ENCODE results near the gene MED15.
"Not testable (repeated sequence)": the region's sequence is repeated elsewhere in the genome, so short reads cannot be mapped to it uniquely, and the experiment has no call there.

MED15 gene

DNA sequence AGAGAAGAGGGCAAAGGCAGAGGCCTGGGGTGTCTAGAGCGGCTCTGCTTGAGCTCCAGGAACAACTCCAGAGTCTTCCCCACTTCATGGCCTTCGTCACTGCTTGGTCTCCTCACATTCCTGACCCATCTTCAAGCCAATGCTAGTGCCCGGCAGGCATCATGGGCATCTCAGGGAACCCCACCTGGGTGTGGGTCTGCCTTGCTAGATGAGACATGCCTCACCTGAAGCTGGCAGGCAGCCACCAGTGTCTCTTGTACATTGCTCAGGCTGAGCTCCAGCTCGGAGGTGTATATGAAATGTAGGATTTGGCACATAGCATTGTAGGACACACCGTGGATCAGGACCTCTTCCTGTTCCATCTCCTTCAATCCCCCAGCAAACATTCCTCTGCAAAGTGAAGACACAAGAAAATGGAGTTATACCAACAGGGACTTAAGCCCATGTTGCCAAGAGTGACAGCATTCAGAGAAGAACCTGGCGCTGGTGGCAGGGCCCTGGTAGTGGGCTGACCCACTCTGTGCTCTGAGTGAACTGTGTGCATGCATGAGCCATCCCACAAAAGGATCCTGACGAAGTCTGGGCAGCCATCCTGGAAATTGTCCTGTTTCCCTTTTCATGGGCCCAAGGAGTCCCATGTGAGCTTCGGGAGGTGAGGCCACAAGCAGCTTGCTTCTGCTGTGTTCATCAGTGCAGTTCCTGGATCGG is 36.1 kb upstream of the MED15 start:
- Histone ChIP-seq H3K4me2 (ENCODE audit: low read depth, low read length, poor library complexity, severe bottlenecking) (no peak overlapping the region), H3K9ac (ENCODE audit: low read depth, low read length, poor library complexity, severe bottlenecking) (no peak overlapping the region), H3K4me3 (ENCODE audit: low read length, poor library complexity, severe bottlenecking) (no peak overlapping the region), H3K36me3 (ENCODE audit: insufficient read depth, low read length) (no peaks in the 10 kb centered on the region), H4K20me1 (ENCODE audit: insufficient read depth, low read length, poor library complexity, severe bottlenecking) (no peaks in the 10 kb centered on the region), H3K4me1 (ENCODE audit: insufficient read depth, low read length, poor library complexity, severe bottlenecking) (no peaks in the 10 kb centered on the region), H3F3A (ENCODE audit: low read depth) (no peaks in the 10 kb centered on the region), H3K9me2 (replicated peaks; ENCODE audit: low read depth, low read length) (no peaks in the 10 kb centered on the region), H3K9me3 (ENCODE audit: insufficient read depth, low read depth, low read length) (no peaks in the 10 kb centered on the region), H3K27me3 (ENCODE audit: insufficient read depth, low read length, poor library complexity, severe bottlenecking) (no peaks in the 10 kb centered on the region), H2AFZ (ENCODE audit: low read length) (no peak overlapping the region), H3K79me2 (ENCODE audit: insufficient read depth, low read length) (no peaks in the 10 kb centered on the region)
- TF ChIP-seq, protein P1, sequence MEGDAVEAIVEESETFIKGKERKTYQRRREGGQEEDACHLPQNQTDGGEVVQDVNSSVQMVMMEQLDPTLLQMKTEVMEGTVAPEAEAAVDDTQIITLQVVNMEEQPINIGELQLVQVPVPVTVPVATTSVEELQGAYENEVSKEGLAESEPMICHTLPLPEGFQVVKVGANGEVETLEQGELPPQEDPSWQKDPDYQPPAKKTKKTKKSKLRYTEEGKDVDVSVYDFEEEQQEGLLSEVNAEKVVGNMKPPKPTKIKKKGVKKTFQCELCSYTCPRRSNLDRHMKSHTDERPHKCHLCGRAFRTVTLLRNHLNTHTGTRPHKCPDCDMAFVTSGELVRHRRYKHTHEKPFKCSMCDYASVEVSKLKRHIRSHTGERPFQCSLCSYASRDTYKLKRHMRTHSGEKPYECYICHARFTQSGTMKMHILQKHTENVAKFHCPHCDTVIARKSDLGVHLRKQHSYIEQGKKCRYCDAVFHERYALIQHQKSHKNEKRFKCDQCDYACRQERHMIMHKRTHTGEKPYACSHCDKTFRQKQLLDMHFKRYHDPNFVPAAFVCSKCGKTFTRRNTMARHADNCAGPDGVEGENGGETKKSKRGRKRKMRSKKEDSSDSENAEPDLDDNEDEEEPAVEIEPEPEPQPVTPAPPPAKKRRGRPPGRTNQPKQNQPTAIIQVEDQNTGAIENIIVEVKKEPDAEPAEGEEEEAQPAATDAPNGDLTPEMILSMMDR (conservative IDR thresholded peaks at IDR 0.05; ENCODE audit: low read length), result no peak
- no peak for TF ChIP-seq EZH2phosphoT487 (IDR thresholded peaks at IDR 0.05; ENCODE audit: borderline replicate concordance)

DNA sequence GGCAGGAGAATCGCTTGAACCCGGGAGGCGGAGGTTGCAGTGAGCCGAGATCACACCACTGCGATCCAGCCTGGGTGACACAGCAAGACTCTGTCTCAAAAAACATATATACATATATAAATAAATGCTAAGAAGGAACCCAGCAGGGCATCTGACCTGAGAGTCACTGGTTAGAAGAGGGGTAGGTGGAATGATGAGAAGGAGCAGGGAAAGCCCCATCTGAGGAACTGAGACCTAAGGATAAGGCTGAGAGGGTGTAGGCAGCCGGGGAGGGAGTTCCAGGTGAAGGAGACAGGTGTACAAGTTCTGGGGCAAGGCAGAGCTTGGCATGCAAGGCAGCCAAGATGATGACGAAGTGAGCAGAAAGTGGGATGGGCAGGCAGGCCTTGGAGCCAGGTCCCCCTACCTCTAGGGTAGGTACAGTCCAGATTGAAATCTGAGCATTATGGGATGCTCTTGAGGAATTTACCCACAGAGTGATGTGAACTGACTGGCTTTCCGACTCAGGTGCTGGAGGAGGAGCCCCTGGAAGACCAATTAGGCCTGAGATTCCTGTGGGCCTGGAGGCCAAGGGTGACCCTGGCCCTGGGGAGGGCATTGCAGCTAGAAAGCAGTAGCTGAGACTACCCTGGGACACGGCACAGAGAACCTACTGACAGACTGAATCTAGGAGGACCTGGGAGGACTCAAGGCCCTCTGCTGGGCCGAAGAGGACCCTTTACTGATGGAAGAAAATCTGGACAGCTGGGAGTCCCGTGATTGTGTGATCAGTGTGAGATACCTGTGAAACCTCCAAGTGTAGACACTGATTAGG is 34.6 kb upstream of the MED15 start:
- H4K20me1 ChIP-seq (ENCODE audit: insufficient read depth, low read length, poor library complexity, severe bottlenecking), result no peaks in the 10 kb centered on the region
- no peak overlapping the region for H3K4me3 ChIP-seq (ENCODE audit: low read length, poor library complexity, severe bottlenecking)
- no peaks in the 10 kb centered on the region for H3K9me2 ChIP-seq (replicated peaks; ENCODE audit: low read depth, low read length)
- TF ChIP-seq, protein P1 (conservative IDR thresholded peaks at IDR 0.05; ENCODE audit: low read length), result no peak
- no peak for TF ChIP-seq EZH2phosphoT487 (IDR thresholded peaks at IDR 0.05; ENCODE audit: borderline replicate concordance)
- H3K36me3 ChIP-seq (ENCODE audit: insufficient read depth, low read length), result no peaks in the 10 kb centered on the region
- H3F3A ChIP-seq (ENCODE audit: low read depth), result no peaks in the 10 kb centered on the region
- no peak overlapping the region for H3K9ac ChIP-seq (ENCODE audit: low read depth, low read length, poor library complexity, severe bottlenecking)
- H3K9me3 ChIP-seq (ENCODE audit: insufficient read depth, low read depth, low read length), result no peaks in the 10 kb centered on the region
- H2AFZ ChIP-seq (ENCODE audit: low read length), result no peak overlapping the region
- H3K4me1 ChIP-seq (ENCODE audit: insufficient read depth, low read length, poor library complexity, severe bottlenecking), result no peaks in the 10 kb centered on the region
- H3K27me3 ChIP-seq (ENCODE audit: insufficient read depth, low read length, poor library complexity, severe bottlenecking), result no peaks in the 10 kb centered on the region
- no peaks in the 10 kb centered on the region for H3K79me2 ChIP-seq (ENCODE audit: insufficient read depth, low read length)
- H3K4me2 ChIP-seq (ENCODE audit: low read depth, low read length, poor library complexity, severe bottlenecking), result no peak overlapping the region

DNA sequence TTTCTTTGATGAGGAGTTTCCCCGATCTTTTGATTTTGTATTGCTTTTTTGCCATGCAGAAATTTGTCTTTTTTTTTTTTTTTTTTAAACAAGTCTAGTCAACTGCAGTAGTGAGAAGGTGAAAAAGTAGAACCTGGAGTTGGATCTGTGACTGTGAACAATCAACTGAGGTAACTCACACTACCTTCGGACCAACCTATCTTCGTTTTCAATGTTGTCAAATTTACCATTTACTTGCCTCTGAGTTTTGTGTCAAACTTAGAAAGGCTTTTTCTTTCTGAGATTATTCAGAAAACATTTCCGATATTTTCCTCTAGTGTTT is 32.3 kb upstream of the MED15 start:
- no peaks in the 10 kb centered on the region for H3K9me3 ChIP-seq (ENCODE audit: insufficient read depth, low read depth, low read length)
- H3K4me2 ChIP-seq (ENCODE audit: low read depth, low read length, poor library complexity, severe bottlenecking), result no peak overlapping the region
- H4K20me1 ChIP-seq (ENCODE audit: insufficient read depth, low read length, poor library complexity, severe bottlenecking), result no peaks in the 10 kb centered on the region
- no peaks in the 10 kb centered on the region for H3K36me3 ChIP-seq (ENCODE audit: insufficient read depth, low read length)
- H3K9me2 ChIP-seq (replicated peaks; ENCODE audit: low read depth, low read length), result no peaks in the 10 kb centered on the region
- no peaks in the 10 kb centered on the region for H3K4me1 ChIP-seq (ENCODE audit: insufficient read depth, low read length, poor library complexity, severe bottlenecking)
- no peaks in the 10 kb centered on the region for H3K27me3 ChIP-seq (ENCODE audit: insufficient read depth, low read length, poor library complexity, severe bottlenecking)
- no peaks in the 10 kb centered on the region for H3K79me2 ChIP-seq (ENCODE audit: insufficient read depth, low read length)
- TF ChIP-seq, protein P1 (conservative IDR thresholded peaks at IDR 0.05; ENCODE audit: low read length), result no peak
- TF ChIP-seq EZH2phosphoT487 (IDR thresholded peaks at IDR 0.05; ENCODE audit: borderline replicate concordance), result no peak
- H3K4me3 ChIP-seq (ENCODE audit: low read length, poor library complexity, severe bottlenecking), result no peak overlapping the region
- no peak overlapping the region for H2AFZ ChIP-seq (ENCODE audit: low read length)
- peak overlapping the region; percentile 4 for H3K9ac ChIP-seq (ENCODE audit: low read depth, low read length, poor library complexity, severe bottlenecking)
- no peaks in the 10 kb centered on the region for H3F3A ChIP-seq (ENCODE audit: low read depth)

DNA sequence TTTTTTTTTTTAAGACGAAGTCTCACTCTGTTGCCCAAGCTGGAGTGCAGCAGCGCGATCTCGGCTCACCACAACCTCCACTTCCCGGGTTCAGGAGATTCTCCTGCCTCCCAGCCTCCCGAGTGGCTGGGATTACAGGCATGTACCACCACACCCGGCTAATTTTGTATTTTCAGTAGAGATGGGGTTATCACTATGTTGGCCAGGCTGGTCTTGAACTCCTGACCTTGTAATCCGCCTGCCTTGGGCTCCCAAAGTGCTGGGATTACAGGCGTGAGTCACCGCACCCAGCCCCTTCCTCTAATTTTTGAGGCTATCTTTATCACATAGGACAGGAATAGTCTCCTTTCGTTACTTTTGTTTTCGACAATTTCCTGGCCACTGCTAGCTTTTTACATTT is 31.8 kb upstream of the MED15 start:
- H3K4me1 ChIP-seq (ENCODE audit: insufficient read depth, low read length, poor library complexity, severe bottlenecking); H3K36me3 ChIP-seq (ENCODE audit: insufficient read depth, low read length); H3K9me3 ChIP-seq (ENCODE audit: insufficient read depth, low read depth, low read length): not testable (repeated sequence)

DNA sequence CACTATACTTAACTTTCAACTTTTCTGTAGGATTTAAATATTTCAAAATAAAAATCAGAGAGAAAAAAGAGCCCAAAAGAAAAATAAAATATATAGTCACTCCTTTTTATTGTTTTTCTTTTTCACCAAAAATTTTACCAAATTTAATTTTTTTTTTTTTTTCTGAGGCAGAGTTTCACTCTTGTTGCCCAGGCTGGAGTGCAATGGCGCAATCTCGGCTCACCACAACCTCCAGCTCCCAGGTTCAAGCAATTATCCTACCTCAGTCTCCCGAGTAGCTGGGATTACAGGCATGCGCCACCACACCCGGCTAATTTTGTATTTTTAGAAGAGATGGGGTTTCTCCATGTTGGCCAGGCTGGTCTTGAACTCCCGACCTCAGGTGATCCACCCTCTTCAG is 29.4 kb upstream of the MED15 start:
- H3F3A ChIP-seq (ENCODE audit: low read depth); H2AFZ ChIP-seq (ENCODE audit: low read length); H3K4me3 ChIP-seq (ENCODE audit: low read length, poor library complexity, severe bottlenecking); H3K9me2 ChIP-seq (replicated peaks; ENCODE audit: low read depth, low read length); H3K27me3 ChIP-seq (ENCODE audit: insufficient read depth, low read length, poor library complexity, severe bottlenecking); H4K20me1 ChIP-seq (ENCODE audit: insufficient read depth, low read length, poor library complexity, severe bottlenecking); H3K4me1 ChIP-seq (ENCODE audit: insufficient read depth, low read length, poor library complexity, severe bottlenecking); H3K79me2 ChIP-seq (ENCODE audit: insufficient read depth, low read length); H3K9me3 ChIP-seq (ENCODE audit: insufficient read depth, low read depth, low read length); H3K9ac ChIP-seq (ENCODE audit: low read depth, low read length, poor library complexity, severe bottlenecking); H3K36me3 ChIP-seq (ENCODE audit: insufficient read depth, low read length); H3K4me2 ChIP-seq (ENCODE audit: low read depth, low read length, poor library complexity, severe bottlenecking): not testable (repeated sequence)

More for the DNA sequence above, 31.8 kb upstream of the MED15 start:
- H3K79me2 ChIP-seq (ENCODE audit: insufficient read depth, low read length); H3K9ac ChIP-seq (ENCODE audit: low read depth, low read length, poor library complexity, severe bottlenecking); H2AFZ ChIP-seq (ENCODE audit: low read length); H3K27me3 ChIP-seq (ENCODE audit: insufficient read depth, low read length, poor library complexity, severe bottlenecking); H3K4me3 ChIP-seq (ENCODE audit: low read length, poor library complexity, severe bottlenecking); H3K4me2 ChIP-seq (ENCODE audit: low read depth, low read length, poor library complexity, severe bottlenecking); H3K9me2 ChIP-seq (replicated peaks; ENCODE audit: low read depth, low read length); H3F3A ChIP-seq (ENCODE audit: low read depth); H4K20me1 ChIP-seq (ENCODE audit: insufficient read depth, low read length, poor library complexity, severe bottlenecking): not testable (repeated sequence)
